Activated CD4-positive, alpha-beta T cell treated with anti-CD3 and anti-CD28 coated beads, Interleukin-2, Interleukin-4, amounts not matched to agents 100 ng/mL and 50 ng/mL, durations not matched to agents 16 hours and 8 hours (primary cell): ENCODE data around the gene SOX9.

ENCODE experiments used
- DNase-seq: peaks from one replicate; pipeline ENCODE4 v3.0.0-alpha.2; 2020; ENCODE audit warnings: low spot score

Gene SOX9

DNA sequence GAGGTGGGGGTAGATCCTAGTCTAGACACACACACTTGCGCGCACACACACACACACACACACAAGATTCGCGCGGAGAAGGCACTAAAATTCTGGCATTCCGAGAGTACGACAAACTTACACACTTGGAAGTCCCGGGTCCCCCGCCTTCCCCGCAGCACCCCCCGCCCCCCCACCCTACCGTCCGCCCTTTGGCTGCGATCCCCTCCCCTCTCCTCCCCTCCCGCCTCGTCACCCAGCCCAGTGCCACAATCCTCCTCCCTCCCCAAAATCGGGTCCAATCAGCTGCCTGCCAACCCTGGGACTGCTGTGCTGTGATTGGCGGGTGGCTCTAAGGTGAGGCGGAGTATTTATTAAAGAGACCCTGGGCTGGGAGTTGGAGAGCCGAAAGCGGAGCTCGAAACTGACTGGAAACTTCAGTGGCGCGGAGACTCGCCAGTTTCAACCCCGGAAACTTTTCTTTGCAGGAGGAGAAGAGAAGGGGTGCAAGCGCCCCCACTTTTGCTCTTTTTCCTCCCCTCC, at the start of gene SOX9:
SOX9 (plus strand) TSS at position 379 of the 522 bp plus-strand sequence. CDS start 372 bp downstream, outside the sequence.
- DNase-seq: no peak

GRCh38 chr17:72071330-72071729, 49.5 kb upstream of the SOX9 start:
- no peak for DNase-seq

DNA sequence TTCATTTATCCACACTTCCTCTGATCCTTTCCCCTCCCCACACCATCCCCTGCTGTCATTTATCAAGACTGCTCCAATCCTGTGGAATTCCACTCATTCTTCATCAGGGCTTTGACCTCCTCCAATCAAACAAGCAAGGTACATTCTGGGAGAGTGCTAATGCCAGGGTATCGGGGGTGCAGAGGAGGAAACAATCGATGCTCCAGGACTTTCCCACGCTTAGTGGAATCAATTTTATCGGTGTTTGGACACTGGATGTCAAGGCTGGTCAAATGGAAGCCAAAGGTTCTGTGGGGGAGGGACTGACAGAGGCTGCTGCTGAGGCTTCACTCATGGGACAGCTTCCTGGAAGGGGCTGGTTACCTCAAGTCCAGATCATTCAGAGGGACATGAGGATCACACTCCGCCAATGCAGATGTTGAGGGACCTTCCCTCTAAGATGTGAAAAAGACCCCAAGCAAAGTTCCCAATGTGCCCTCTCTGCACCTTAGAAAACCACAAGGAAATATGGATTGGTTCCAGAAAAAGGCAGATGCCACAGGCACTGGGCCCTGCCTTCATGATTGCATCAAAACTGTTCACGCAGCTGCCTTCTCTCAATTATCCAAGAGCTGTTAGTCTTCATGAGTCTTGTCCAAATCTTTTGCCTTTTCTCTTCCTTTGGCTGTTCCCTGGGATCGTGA, 44.7 kb upstream of the SOX9 start:
- no peak for DNase-seq

DNA sequence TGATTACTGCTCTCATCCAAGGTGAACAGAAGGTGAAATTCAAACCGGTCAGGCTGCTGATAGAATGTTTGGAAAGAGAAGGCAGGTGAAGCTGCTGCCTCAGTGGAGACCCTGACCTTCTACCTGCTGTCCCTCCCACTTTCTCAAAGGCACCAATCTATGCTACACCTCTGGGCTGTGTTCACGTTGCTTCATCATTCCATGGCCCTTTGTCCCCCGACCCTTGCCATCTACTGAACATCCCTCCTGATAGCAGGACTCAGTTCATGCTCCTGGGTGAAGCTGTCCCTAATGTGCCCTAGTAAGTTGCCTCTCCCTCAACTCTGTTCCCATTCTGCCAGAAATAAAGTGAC, 44.2 kb upstream of the SOX9 start:
- DNase-seq: no peak

GRCh38 chr17:72077326-72077960, 43.4 kb upstream of the SOX9 start:
- no peak for DNase-seq

DNA sequence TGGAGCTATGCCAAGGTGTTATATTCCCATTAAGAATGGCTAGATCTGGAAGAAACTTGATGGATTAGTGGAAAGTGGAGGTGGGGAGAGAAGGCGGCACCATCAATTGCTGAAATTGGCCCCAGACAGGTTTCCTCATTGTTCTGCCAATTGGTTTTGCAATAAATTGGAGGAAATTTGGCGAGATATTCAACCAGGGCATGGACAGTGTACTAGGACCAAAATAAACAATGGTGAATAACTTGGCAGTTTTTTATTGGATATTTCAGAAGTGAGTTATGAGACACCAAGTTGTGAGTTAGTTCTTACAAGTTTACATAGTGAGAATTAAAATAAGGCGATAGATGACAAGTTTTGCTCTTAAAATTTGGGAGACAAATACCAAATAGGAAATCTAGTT, 41.1 kb upstream of the SOX9 start:
- no peak for DNase-seq

- DNase-seq: no peak
Observed at GRCh38 chr17:72087876-72088275, 32.9 kb upstream of the SOX9 start.

GRCh38 chr17:72089453-72089987, 31.3 kb upstream of the SOX9 start:
- DNase-seq: no peak

GRCh38 chr17:72090108-72090507, 30.7 kb upstream of the SOX9 start:
- DNase-seq: no peak

DNA sequence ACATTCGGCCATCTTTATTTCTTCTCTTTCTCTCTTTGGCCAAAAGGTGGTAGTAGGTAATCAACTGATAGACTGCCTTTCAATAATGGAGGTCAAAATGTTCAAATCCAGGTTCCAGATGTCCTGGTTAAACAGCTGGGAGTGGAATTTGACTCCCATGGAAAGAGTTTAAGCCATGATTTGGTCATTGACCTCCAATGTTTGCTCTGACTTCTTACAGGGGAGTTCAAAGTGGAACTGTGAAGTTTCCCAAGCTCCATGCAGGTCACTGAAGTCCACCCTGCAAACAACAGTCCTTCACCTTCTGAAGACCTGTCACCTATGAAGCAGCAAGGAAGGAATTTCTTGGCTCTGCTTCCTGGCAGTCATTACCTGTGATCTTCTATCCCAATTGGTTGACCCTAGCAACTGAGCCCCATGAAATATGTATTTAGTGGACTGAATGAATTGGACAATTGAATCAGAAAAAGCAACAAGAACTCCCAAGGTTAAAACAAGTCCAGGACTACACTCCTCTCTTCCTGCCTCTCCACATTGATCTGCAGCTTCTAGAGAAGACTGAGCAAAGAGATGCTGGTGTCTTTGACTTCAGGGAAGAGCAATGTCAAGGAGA, 28.0 kb upstream of the SOX9 start:
- no peak for DNase-seq

DNA sequence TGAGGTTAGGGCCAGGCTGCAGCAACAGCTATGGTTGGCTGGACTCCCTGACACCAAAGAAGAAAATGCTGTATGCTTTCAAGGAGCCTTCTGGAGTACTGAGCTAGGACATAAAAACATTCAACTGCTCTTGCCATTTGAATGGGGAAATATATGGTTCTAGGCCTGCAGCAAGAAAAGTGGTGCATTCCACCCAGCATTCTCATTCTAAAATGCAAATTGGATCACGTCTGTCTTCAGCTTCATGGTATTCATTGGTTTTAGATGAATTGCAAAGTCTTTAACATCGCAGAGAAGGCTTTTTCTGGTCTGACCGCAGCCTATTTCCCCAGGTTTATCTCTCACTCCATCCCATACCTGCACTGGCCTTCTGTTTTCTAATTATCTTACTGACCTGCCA, 27.1 kb upstream of the SOX9 start:
- no peak for DNase-seq

DNA sequence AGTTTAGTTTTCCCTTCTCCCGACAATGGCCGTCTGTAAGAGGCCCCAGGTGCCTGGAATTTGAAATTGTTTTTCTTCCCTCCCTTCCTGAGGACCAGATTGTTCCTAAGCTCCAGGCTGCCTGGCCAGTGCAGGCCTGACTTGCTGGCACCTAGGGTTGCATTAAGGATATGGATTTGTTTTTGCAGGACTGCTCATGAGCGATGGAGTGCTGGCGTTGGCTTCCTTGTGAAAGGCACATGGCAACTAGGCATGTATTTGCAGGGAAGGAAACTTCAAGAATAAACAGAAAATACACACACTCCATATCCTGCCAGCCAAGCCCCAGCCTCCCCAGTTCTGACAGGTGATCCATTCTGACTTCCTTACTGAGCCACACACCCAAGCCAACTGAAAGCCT, 25.5 kb upstream of the SOX9 start:
- DNase-seq: no peak

GRCh38 chr17:72097144-72097543, 23.7 kb upstream of the SOX9 start:
- no peak for DNase-seq

GRCh38 chr17:72099919-72100318, 20.9 kb upstream of the SOX9 start:
- no peak for DNase-seq

GRCh38 chr17:72100470-72100869, 20.4 kb upstream of the SOX9 start:
- no peak for DNase-seq

DNA sequence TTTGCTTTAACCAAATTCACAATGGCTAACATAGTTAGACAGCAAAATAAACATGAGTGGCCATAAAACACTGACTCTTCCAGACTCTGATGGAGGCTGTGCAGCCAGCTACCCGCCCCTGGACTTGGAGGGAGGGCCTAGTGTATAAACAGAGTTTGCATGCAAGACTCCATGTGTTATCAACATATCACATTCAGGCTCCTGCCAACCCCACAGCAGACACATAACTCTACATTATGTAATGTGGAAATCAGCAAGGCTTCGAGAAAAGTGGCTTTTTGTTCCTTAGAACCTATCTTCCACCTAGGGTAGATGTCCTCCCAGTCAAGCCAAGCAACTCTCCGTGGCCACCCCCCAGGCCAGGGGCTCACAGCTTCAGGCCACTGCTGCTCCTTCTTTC, 19.3 kb upstream of the SOX9 start:
- no peak for DNase-seq

- no peak for DNase-seq
Observed at GRCh38 chr17:72102366-72102765, 18.5 kb upstream of the SOX9 start.

- no peak for DNase-seq
Observed at GRCh38 chr17:72104164-72104862, 16.5 kb upstream of the SOX9 start.

GRCh38 chr17:72104863-72105234, 16.0 kb upstream of the SOX9 start:
- no peak for DNase-seq

DNA sequence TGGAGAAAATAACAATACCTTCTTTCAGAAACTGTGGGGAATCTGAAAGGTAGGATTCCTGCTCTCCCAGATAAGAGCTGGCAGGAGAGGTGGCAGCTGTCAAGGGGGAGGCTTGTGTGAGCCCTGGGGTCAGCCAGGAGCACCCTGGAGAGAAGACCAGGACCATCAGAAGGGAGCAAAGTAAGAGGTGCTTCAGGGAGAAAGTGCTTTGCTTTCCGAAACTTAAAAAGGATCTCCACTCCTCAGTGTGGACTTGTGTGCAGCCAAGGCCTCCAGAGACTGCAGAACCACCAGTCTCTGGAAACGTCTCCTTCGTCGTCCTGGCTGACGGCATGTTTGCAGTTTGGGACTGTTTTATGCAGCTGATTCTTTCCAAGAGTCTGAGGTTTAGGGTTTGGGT, 13.7 kb upstream of the SOX9 start:
- DNase-seq: no peak

DNA sequence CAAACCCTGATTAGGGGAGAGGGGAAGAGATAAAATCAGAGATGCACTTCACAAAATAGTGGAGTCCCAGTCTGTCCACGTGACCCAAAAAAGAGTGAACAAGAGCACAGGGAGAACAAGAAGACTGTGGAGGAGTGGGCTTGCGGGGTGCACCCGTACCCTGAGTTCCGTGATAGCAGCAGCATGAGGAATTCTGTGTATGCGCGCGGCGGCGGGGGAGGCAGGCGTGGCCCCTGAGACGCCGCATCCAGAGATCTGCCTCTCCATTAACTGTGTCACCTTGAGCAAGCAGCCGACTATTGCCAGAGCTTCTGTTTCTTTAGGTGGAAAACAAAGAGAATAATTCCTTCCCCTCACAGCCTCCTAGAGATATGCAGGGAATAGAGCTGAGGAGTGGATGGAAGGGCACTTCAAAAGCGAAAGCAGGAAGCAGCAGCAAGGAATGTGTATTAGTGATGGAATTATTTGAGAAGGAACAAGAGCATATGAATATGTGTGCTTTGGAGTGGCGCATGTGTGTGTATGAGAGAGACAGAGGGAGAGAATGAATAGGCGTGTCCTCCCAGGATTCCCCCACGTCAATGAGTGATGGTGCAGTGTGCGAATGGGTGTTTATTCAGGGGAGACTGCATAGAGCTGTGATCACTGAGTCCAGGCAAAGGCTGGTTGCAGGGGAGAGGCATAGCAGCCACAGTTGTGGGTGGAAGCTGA, 10.4 kb upstream of the SOX9 start:
- DNase-seq: no peak

DNA sequence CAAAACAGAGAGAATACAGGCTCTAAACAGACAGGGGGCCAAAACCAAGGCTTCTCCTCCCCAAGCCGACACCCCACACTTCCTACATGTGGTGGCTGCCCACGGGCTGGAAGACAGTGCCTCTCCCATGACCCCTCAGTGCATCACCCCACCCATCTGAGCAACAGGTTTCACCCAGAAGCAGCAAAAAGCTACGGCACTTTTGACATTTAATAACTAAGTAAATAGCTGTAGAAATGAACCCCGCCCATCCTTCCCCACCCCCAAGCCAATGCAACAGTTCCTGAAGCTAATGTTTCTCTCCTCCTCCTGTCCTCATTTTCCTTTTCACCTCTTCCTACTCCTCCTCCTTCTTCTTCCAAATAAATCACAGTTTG, 9.9 kb upstream of the SOX9 start:
- DNase-seq: no peak
